ENCODE results near the gene BTBD6.
A peak's percentile ranks its signal among the peaks of the same experiment; 100 is the strongest.
"Not testable (repeated sequence)": the region's sequence is repeated elsewhere in the genome, so short reads cannot be mapped to it uniquely, and the experiment has no call there.

BTBD6 gene

DNA sequence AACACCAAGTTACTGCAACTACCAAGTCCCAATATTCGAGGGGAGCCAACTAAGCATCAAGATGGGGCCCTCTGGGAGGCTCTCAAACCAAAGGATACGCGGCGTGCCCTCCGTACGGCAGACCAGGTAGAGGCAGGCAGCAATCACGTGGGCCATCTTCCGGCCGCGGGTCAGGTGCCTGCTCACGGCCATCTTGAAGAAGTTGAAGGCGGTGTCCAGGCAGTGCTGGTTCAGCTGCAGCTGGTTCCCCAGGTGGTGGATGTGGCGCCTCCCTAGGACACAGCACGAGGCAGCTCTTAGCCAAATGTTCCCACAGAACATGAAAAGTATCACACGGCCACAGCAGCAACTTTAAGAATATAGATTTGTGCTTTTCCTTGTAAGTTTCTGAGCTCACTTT lies 24.3 kb downstream of the BTBD6 start:
- DNase-seq = no peak

DNA sequence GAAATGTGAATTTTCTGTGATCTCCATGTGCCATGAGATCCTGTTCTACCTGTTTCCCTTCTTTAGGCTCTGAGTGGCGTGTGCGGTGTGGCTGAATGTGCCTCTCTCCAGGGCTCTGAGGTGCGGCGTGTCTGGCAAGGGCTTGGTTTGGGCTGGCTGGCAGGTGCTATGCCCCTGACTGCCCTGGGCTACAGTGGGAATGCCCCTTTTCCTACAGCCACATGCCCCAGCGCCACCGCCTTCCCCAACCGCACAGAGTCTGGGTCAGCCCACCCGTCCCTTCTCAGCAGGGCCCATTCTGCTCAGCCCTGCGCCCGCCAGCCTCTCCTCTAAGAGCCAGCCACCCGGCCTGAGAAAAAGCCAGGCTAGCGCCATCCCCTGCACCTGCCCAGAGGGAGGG lies 24.7 kb downstream of the BTBD6 start:
- DNase-seq = no peak

- DNase-seq = no peak
These were observed 26.3 kb downstream of the BTBD6 start for GRCh38 chr14:105274637-105275036.

GRCh38 chr14:105275267-105275946 lies 27.1 kb downstream of the BTBD6 start:
- peak; percentile 76 for DNase-seq

GRCh38 chr14:105277448-105277847 lies 29.1 kb downstream of the BTBD6 start:
- DNase-seq = not testable (repeated sequence)

DNA sequence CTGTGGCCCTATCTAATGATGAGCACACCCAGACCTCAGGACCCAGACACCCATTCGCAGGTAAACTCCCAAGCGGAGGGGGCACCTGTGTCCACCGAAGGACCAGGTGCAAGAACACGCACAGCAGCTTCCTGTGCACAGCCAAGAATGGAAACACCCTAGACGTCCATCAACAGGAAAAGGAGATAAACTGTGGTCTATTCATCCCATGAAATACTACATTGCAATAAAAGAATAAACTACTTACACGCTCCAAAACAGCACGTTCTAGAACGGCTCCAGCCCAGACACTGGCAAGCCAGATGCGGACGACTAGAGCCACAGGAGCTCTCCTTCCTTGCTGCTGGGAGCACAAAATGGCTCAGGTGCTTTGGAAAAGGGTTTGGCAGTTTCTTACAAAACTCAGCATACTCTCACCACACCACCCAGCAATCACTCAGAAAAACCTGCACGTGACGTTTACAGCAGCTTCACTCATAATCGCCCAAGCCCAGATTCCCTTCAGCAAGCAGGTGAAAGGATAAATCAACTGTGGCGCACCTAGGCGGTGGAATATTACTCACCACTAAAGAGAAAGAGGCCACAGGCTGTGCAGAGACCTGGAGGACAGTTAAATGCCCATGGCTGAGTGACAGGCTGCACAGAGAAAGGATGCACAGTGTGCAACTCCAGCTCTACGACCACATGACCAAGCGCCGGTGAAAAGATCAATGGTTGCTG lies 31.5 kb downstream of the BTBD6 start:
- DNase-seq = no peak

DNA sequence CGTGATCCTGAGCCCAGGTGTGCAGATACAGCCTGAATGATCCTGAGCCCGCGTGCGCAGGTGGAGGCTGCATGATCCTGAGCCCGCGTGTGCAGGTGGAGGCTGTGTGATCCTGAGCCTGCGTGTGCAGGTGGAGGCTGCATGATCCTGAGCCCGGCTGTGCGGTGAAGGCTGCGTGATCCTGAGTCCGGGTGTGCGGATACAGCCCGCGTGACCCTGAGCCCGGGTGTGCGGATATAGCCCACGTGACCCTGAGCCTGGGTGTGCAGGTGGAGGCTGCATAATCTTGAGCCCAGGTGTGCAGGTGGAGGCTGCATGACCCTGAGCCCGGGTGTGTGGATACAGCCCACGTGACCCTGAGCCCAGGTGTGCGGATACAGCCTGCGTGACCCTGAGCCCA lies 32.2 kb downstream of the BTBD6 start:
- DNase-seq = no peak

GRCh38 chr14:105281371-105282097 lies 33.2 kb downstream of the BTBD6 start:
- peak; percentile 64 for DNase-seq

DNA sequence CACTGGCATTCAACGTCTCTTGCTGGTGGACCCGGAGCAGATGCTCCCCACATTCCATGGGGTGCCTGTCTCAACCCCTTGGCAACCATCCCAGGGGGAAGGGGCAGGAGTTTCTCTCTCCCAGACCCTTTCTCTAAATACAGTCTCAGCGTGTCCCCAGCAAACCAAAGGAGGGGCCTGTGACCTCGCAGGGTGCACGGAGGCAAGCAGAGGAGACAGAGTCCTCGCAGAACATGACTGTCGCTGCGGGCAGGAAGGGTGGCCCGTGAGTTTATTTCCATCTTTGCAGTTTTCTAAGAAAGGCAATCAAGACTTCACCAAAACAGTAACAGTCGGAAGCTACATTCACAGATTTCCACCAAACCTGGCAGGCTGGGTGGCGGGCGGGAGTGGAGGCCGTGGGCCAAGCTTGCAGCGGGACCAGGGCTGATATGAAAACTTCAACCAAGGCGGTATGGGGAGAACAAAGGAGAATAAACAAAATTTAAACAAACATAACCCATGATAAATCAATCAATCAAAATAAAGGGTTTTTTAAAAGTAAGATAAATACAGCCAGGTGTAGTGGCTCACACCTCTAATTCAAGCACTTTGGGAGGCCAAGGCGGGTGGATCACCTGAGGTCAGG lies 33.9 kb downstream of the BTBD6 start:
- DNase-seq = no peak

GRCh38 chr14:105283028-105283427 lies 34.7 kb downstream of the BTBD6 start:
- no peak for DNase-seq

- DNase-seq = no peak
These were observed 35.6 kb downstream of the BTBD6 start for GRCh38 chr14:105283899-105284298.

DNA sequence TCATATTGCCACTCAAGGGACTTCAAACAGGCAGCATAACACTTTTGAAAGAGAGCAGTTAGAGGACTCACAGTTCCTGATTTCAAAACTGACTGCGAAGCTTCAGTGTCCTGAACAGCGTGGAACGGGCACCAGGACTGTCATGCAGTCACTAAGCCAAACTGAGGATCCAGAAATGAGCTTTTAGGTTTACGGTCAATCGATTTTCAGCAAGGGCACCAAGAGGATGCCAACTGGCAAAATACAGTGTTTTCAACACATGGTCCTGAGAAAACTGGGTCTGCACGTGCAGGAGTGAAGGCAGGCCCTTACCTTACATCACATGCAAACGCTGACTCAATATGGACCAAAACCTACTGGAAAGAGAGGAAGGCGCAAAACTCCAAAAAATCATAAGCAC lies 36.8 kb downstream of the BTBD6 start:
- DNase-seq = no peak

DNA sequence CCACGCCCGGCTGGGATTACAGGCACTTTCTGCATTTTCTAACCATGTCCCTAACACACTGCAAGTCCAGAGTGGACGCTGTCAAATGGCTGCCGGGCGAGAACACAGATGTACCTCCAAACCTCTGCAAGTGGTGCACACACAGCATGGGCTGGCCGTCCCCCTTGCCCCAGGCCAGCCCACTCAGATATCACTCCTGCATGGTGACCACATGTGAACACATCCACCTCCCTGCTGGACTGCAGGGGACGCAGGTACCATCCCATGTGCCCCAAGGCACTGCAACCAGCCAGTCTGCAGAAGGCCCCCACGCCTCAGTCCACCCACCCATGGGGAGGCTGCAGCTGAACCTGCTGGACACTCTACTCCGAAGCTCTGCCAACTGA lies 38.4 kb downstream of the BTBD6 start:
- DNase-seq = no peak

DNA sequence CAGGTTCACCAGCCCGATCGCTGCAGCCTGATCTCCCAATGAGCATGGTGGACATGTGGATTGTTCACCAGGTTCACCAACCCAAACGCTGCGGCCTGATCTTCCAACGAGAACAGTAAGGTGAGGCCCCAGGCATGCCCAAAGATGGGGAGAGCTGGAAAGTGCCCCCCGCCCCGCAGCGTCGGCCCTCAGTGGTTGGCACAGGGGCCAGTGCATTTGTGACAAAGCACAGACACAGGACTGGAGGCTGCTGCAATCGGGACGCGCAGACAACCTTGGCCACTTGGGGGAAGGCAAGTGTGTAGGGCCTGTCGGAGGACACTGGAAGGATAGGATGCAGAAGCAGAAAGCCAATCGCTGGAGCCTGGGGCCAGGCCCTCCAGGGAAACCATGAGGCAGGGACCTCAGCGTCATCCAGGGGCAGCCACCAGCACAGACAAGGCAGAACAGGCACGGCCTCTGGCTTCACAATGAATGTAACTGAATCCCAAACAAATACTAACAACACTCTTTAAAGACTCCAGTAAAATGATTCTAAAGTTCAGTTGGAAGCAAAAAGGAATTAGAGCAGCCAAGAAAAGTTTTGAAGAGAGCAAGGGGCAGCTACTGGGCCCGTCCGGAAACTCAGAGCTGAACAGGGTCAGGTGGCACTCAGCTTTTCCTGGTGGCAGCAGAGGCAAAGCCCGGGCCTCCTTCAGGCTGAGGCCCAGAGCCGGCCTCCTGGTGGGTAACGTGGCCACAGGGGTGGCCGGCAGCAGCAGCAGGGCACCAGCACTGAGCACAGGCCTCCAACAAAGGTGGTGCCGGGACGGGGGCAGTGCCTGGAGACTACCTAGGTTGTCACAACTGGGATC lies 39.1 kb downstream of the BTBD6 start:
- DNase-seq = no peak

- not testable (repeated sequence) for DNase-seq
These were observed 40.6 kb downstream of the BTBD6 start for GRCh38 chr14:105288936-105289335.

- no peak for DNase-seq
These were observed 42.5 kb downstream of the BTBD6 start for GRCh38 chr14:105290621-105291346.

DNA sequence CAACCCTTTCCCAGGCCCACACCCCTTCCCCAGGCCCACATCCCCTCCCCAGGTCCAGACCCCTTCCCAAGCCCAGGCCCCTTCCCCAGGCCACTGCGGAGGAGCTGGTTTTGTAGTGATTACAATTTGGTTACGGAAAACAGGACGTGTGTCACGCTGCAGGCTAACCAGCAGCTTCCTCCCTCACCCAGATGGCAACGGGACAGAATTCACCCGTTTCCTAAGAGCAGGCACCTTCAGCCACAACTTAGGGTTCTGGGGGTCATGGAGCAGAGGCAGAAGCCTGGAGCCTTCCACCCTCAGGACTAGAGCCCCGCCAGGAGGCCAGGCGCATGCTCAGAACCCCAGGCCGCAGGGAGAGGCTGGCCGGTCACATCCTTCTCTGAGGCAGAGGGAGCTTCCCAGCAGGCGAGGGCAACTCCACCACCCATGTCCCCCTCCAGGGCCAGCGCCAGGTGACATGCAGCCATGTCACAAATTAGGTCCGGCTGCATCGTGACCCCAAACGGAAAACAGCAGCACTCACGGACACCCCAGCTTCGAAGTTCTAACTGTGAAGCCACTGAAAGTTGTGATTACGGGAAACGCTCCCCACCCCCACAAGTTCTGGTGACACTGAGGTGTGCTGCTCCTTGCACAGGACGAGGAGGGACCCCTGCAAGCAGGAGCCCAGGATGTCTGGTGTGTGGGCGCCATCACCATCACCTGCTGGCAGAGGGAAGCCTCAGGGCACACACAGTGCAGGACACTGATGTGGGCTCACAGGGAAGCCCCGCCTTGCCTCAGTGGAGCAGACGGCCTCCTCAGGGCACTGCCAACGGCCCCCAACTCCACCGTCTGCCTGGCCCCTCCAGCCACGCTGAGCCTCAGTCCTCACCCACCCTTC lies 44.7 kb downstream of the BTBD6 start:
- no peak for DNase-seq

GRCh38 chr14:105294142-105294597 lies 45.8 kb downstream of the BTBD6 start:
- DNase-seq = peak; percentile 59

- DNase-seq = not testable (repeated sequence)
These were observed 49.0 kb downstream of the BTBD6 start for GRCh38 chr14:105297311-105297710.

Data from fibroblast of skin of back (primary cell).